Ishikawa (cell line): ENCODE results near the gene ABR.

ENCODE experiments used
- CEBPB ChIP-seq: IDR thresholded peaks from 2 replicates; pipeline ENCODE4 v1.6.1; 2012
- CREB1 ChIP-seq: IDR thresholded peaks from 2 replicates; pipeline ENCODE4 v1.6.1; 2012; ENCODE audit warnings: low read depth
- EGR1 ChIP-seq: IDR thresholded peaks from 2 replicates; pipeline ENCODE4 v1.6.1; 2012
- EP300 ChIP-seq: IDR thresholded peaks from 2 replicates; pipeline ENCODE4 v1.6.1; 2012; ENCODE audit warnings: borderline replicate concordance
- FOXM1 ChIP-seq: IDR thresholded peaks from 2 replicates; pipeline ENCODE4 v1.6.1; 2012; ENCODE audit warnings: low read depth, borderline replicate concordance
- NFIC ChIP-seq: IDR thresholded peaks from 2 replicates; pipeline ENCODE4 v1.6.1; 2012
- RAD21 ChIP-seq: IDR thresholded peaks from 2 replicates; pipeline ENCODE4 v1.6.1; 2012; ENCODE audit warnings: low read depth
- TAF1 ChIP-seq: IDR thresholded peaks from 2 replicates; pipeline ENCODE4 v1.6.1; 2012; ENCODE audit warnings: low read depth, mild to moderate bottlenecking
- TCF12 ChIP-seq: IDR thresholded peaks from 2 replicates; pipeline ENCODE4 v1.6.1; 2012; ENCODE audit warnings: low read depth
- TEAD4 ChIP-seq: IDR thresholded peaks from 2 replicates; pipeline ENCODE4 v1.6.1; 2012
- YY1 ChIP-seq: IDR thresholded peaks from 2 replicates; pipeline ENCODE4 v1.6.1; 2012; ENCODE audit warnings: low read depth
- ZBTB7A ChIP-seq: IDR thresholded peaks from 2 replicates; pipeline ENCODE4 v1.6.1; 2012; ENCODE audit warnings: low read depth
- TF ChIP-seq, protein P1 (sequence below): IDR thresholded peaks from 2 replicates; pipeline ENCODE4 v1.6.1; 2012; ENCODE audit warnings: low read depth, mild to moderate bottlenecking
- TF ChIP-seq, protein P2 (sequence below): IDR thresholded peaks from 2 replicates; pipeline ENCODE4 v1.6.1; 2012
- TF ChIP-seq, protein P3 (sequence below): IDR thresholded peaks from 2 replicates; pipeline ENCODE4 v1.6.1; 2012

The ABR gene

DNA sequence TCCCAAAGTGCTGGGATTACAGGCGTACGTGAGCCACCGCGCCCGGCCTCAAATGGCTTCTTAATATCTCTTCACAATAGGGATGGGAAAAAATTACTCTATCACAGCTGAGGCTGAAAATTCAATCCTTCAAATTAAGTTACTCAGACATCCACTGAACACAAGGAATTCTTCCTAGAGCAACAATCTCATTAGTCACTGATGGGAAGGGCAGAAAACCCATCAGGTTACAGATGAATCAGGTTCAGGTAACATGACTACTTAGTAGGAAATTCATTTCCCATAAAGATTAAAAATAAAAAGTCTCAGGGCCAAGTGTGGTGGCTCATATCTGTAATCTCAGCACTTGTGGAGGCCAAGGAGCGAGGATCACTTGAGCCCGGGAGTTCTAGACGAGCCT lies 42.5 kb upstream of the ABR start:
- no peak for TF ChIP-seq EGR1
- TF ChIP-seq TCF12: no peak
- no peak for TF ChIP-seq TAF1
- TF ChIP-seq YY1: no peak
- TF ChIP-seq RAD21: no peak
- TF ChIP-seq, protein P1, sequence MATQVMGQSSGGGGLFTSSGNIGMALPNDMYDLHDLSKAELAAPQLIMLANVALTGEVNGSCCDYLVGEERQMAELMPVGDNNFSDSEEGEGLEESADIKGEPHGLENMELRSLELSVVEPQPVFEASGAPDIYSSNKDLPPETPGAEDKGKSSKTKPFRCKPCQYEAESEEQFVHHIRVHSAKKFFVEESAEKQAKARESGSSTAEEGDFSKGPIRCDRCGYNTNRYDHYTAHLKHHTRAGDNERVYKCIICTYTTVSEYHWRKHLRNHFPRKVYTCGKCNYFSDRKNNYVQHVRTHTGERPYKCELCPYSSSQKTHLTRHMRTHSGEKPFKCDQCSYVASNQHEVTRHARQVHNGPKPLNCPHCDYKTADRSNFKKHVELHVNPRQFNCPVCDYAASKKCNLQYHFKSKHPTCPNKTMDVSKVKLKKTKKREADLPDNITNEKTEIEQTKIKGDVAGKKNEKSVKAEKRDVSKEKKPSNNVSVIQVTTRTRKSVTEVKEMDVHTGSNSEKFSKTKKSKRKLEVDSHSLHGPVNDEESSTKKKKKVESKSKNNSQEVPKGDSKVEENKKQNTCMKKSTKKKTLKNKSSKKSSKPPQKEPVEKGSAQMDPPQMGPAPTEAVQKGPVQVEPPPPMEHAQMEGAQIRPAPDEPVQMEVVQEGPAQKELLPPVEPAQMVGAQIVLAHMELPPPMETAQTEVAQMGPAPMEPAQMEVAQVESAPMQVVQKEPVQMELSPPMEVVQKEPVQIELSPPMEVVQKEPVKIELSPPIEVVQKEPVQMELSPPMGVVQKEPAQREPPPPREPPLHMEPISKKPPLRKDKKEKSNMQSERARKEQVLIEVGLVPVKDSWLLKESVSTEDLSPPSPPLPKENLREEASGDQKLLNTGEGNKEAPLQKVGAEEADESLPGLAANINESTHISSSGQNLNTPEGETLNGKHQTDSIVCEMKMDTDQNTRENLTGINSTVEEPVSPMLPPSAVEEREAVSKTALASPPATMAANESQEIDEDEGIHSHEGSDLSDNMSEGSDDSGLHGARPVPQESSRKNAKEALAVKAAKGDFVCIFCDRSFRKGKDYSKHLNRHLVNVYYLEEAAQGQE: no peak
- no peak for TF ChIP-seq EP300
- TF ChIP-seq, protein P2, sequence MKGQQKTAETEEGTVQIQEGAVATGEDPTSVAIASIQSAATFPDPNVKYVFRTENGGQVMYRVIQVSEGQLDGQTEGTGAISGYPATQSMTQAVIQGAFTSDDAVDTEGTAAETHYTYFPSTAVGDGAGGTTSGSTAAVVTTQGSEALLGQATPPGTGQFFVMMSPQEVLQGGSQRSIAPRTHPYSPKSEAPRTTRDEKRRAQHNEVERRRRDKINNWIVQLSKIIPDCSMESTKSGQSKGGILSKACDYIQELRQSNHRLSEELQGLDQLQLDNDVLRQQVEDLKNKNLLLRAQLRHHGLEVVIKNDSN: no peak
- TF ChIP-seq ZBTB7A: no peak
- no peak for TF ChIP-seq CEBPB
- no peak for TF ChIP-seq NFIC

GRCh38 chr17:1221209-1221608 lies 41.4 kb upstream of the ABR start:
- TF ChIP-seq, protein P2: no peak
- TF ChIP-seq YY1 (no peak), ZBTB7A (no peak), NFIC (no peak), EP300 (no peak), EGR1 (no peak), TEAD4 (no peak), TCF12 (no peak), RAD21 (no peak), CREB1 (no peak), FOXM1 (no peak), TAF1 (no peak), CEBPB (no peak)
- TF ChIP-seq, protein P1: no peak
- TF ChIP-seq, protein P3, sequence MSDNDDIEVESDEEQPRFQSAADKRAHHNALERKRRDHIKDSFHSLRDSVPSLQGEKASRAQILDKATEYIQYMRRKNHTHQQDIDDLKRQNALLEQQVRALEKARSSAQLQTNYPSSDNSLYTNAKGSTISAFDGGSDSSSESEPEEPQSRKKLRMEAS: no peak

GRCh38 chr17:1220346-1220745 lies 40.6 kb upstream of the ABR start:
- TF ChIP-seq NFIC (no peak), CREB1 (no peak), YY1 (no peak), TAF1 (no peak), ZBTB7A (no peak), RAD21 (no peak), EGR1 (no peak), TCF12 (no peak), EP300 (no peak)
- TF ChIP-seq, protein P3: no peak

DNA sequence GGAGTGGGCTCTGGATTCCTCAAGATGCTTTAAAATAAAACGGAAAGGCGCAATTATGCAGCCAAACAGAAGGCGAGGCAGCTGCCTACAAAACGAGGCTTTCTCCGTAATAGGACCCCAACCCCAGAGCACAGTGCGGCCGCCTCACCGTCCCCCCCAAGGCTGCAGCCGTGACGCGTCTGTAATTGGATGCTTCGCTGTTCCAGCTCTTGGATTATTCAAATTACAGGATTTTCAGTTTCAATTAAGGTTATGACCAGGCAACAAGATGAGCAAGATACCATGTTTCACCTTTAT lies 37.3 kb upstream of the ABR start:
- no peak for TF ChIP-seq TEAD4
- no peak for TF ChIP-seq CREB1
- TF ChIP-seq FOXM1: no peak
- no peak for TF ChIP-seq NFIC
- TF ChIP-seq TCF12: no peak
- no peak for TF ChIP-seq YY1
- TF ChIP-seq, protein P2: no peak
- TF ChIP-seq, protein P1: no peak
- no peak for TF ChIP-seq EGR1
- no peak for TF ChIP-seq RAD21
- no peak for TF ChIP-seq EP300
- no peak for TF ChIP-seq CEBPB
- TF ChIP-seq, protein P3: no peak
- TF ChIP-seq TAF1: no peak
- no peak for TF ChIP-seq ZBTB7A
